Measurements from ENCODE around the gene MORC1.

GRCh38 chr3:109132801-109133473 lies 15.0 kb upstream of the MORC1 start:
- TF ChIP-seq CTCF (IDR thresholded peaks at IDR 0.05; ENCODE audit: borderline replicate concordance, extremely low read depth, low read length, poor library complexity, severe bottlenecking): no peak
- TF ChIP-seq EZH2 (IDR thresholded peaks at IDR 0.05; ENCODE audit: borderline replicate concordance, low read depth, low read length, severe bottlenecking): no peak

Data from DND-41 (cell line).